ENCODE results near the gene FBLN2.

Gene FBLN2

DNA sequence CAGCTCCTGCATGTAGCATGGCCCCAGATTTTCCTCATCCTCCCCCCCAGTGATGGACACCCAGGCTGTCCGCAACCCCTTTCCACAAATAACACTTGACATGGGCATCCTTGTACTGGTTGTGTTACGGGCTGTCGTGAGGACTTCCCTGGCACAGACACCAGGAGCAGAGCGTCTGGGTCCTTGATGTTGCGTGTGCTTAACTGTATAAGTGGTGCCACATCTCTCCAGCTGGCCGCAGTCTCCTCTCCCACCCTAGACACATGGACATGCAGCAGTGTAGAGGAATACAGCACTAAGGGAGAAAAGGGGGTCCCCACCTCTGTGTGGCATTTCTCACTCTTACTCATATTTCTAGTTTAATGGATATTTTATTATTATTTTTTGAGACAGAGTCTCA, 56.6 kb downstream of the FBLN2 start:
- H3K27ac ChIP-seq: no peak overlapping the region
- TF ChIP-seq CTCF (IDR thresholded peaks at IDR 0.05; ENCODE audit: low read depth, low read length, missing control alignments): no peak
- in situ Hi-C loops (cut with HindIII; ENCODE audit: low pct_ligation_motif_present, low sequenced_read_pairs): no loop called here
- no peaks in the 10 kb centered on the region for H3K36me3 ChIP-seq (replicated peaks)
- no peak for DNase-seq
- no peaks in the 10 kb centered on the region for H3K27me3 ChIP-seq (replicated peaks)
- no peak overlapping the region for H3K4me3 ChIP-seq (ENCODE audit: low read depth, low read length)

- TF ChIP-seq CTCF (IDR thresholded peaks at IDR 0.05; ENCODE audit: low read depth, low read length, missing control alignments): no peak
- Histone ChIP-seq H3K4me3 (ENCODE audit: low read depth, low read length) (no peak overlapping the region), H3K36me3 (replicated peaks) (no peaks in the 10 kb centered on the region), H3K27ac (no peak overlapping the region), H3K27me3 (replicated peaks) (no peaks in the 10 kb centered on the region)
- in situ Hi-C loops (cut with HindIII; ENCODE audit: low pct_ligation_motif_present, low sequenced_read_pairs): no loop called here
- DNase-seq: no peak
These were observed 59.1 kb downstream of the FBLN2 start for GRCh38 chr3:13607821-13608597.

- in situ Hi-C loops (cut with HindIII; ENCODE audit: low pct_ligation_motif_present, low sequenced_read_pairs): no loop called here
- no peak overlapping the region for H3K4me3 ChIP-seq (ENCODE audit: low read depth, low read length)
These were observed 60.2 kb downstream of the FBLN2 start for GRCh38 chr3:13608969-13609725.

DNA sequence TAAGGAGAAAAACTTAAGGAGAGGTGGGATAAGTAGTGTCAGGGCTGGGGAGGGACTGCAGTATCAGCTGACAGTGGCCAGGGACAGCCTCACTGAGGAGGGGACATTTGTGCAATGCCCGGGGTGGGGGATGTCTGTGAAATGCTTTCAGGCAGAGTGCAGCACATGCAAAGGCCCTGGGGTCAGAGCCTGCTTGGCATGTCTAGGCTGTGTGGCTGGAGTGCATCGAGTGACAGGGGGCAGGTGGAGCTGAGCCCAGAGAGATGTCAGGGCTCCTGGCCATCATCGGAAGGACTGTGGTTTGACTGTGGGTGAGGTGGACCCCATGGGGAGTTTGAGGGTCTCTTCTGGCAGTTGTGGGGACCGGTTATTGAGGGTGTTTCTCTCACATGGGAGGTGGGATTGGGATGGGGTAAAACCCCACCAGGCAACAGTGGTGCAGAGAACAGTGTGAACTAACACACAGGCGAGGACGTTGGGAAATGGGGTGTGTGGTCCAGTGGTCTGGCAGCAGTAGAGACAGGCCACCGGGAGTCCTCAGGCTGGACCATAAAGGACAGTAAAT, 61.2 kb downstream of the FBLN2 start:
- no peaks in the 10 kb centered on the region for H3K27me3 ChIP-seq (replicated peaks)
- H3K36me3 ChIP-seq (replicated peaks): no peaks in the 10 kb centered on the region
- TF ChIP-seq CTCF (IDR thresholded peaks at IDR 0.05; ENCODE audit: low read depth, low read length, missing control alignments): no peak
- no peak for DNase-seq
- H3K4me3 ChIP-seq (ENCODE audit: low read depth, low read length): no peak overlapping the region
- in situ Hi-C loops (cut with HindIII; ENCODE audit: low pct_ligation_motif_present, low sequenced_read_pairs): no loop called here
- no peak overlapping the region for H3K27ac ChIP-seq

More at GRCh38 chr3:13608969-13609725, 60.2 kb downstream of the FBLN2 start:
- DNase-seq: no peak
- Histone ChIP-seq H3K27ac (no peak overlapping the region), H3K36me3 (replicated peaks) (no peaks in the 10 kb centered on the region), H3K27me3 (replicated peaks) (no peaks in the 10 kb centered on the region)
- no peak for TF ChIP-seq CTCF (IDR thresholded peaks at IDR 0.05; ENCODE audit: low read depth, low read length, missing control alignments)

- TF ChIP-seq CTCF (IDR thresholded peaks at IDR 0.05; ENCODE audit: low read depth, low read length, missing control alignments): no peak
- Histone ChIP-seq H3K27ac (no peak overlapping the region), H3K36me3 (replicated peaks) (no peaks in the 10 kb centered on the region), H3K4me3 (ENCODE audit: low read depth, low read length) (no peak overlapping the region), H3K27me3 (replicated peaks) (no peaks in the 10 kb centered on the region)
- in situ Hi-C loops (cut with HindIII; ENCODE audit: low pct_ligation_motif_present, low sequenced_read_pairs): no loop called here
- DNase-seq: no peak
These were observed 62.3 kb downstream of the FBLN2 start for GRCh38 chr3:13611221-13611620.

All from brain microvascular endothelial cell (primary cell).